NCI-H526 treated with DMSO at 0.1 percent for 48 hours (cell line): ENCODE measurements around the gene ANKS1A.
"Not testable (repeated sequence)": the region's sequence is repeated elsewhere in the genome, so short reads cannot be mapped to it uniquely, and the experiment has no call there.

Experiments used
- DNase-seq: peaks from one replicate; lab custom pipeline; 2025; lab: John Stamatoyannopoulos, UW

Gene ANKS1A

GRCh38 chr6:35085359-35086281 lies 196.6 kb downstream of the ANKS1A start:
- no peak for DNase-seq

- DNase-seq: no peak
Observed at GRCh38 chr6:35086282-35086632, 197.2 kb downstream of the ANKS1A start.

- no peak for DNase-seq
Observed at GRCh38 chr6:35086636-35087360, 197.7 kb downstream of the ANKS1A start.

- DNase-seq: no peak
Observed at GRCh38 chr6:35087361-35088280, 198.6 kb downstream of the ANKS1A start.

GRCh38 chr6:35088281-35089215 lies 199.5 kb downstream of the ANKS1A start:
- DNase-seq: no peak

GRCh38 chr6:35089216-35089934 lies 200.3 kb downstream of the ANKS1A start:
- DNase-seq: no peak

GRCh38 chr6:35089935-35090505 lies 201.0 kb downstream of the ANKS1A start:
- DNase-seq: no peak

- DNase-seq: no peak
Observed at GRCh38 chr6:35090734-35091133, 201.7 kb downstream of the ANKS1A start.

GRCh38 chr6:35091346-35092083 lies 202.5 kb downstream of the ANKS1A start:
- no peak for DNase-seq

GRCh38 chr6:35092362-35093117 lies 203.5 kb downstream of the ANKS1A start:
- DNase-seq: no peak

- no peak for DNase-seq
Observed at GRCh38 chr6:35093118-35093445, 204.0 kb downstream of the ANKS1A start.

GRCh38 chr6:35093783-35094182 lies 204.7 kb downstream of the ANKS1A start:
- DNase-seq: no peak

GRCh38 chr6:35094183-35094582 lies 205.1 kb downstream of the ANKS1A start:
- DNase-seq: no peak

GRCh38 chr6:35096129-35096862 lies 207.2 kb downstream of the ANKS1A start:
- DNase-seq: no peak

- no peak for DNase-seq
Observed at GRCh38 chr6:35099116-35099515, 210.1 kb downstream of the ANKS1A start.

GRCh38 chr6:35105078-35105477 lies 216.0 kb downstream of the ANKS1A start:
- DNase-seq: no peak

- DNase-seq: not testable (repeated sequence)
Observed at GRCh38 chr6:35106061-35106460, 217.0 kb downstream of the ANKS1A start.

- not testable (repeated sequence) for DNase-seq
Observed at GRCh38 chr6:35107208-35107607, 218.2 kb downstream of the ANKS1A start.
